ENCODE measurements around the gene RBM24.

GRCh38 chr6:17339308-17339670, 58.1 kb downstream of the RBM24 start:
- TF ChIP-seq POLR2A (IDR thresholded peaks at IDR 0.05; ENCODE audit: extremely low read depth, insufficient read length) (no peak), CTCF (IDR thresholded peaks at IDR 0.05; ENCODE audit: low read depth, low read length) (no peak), MAX (IDR thresholded peaks at IDR 0.05; ENCODE audit: low read depth, low read length) (no peak), MYC (IDR thresholded peaks at IDR 0.05; ENCODE audit: low read depth, low read length) (no peak)
